HG03457 (cell line): Measurements from ENCODE around the gene SETD5.

Experiments used
- ATAC-seq: cut with Tn5 transposase; IDR thresholded peaks from one replicate; pipeline ENCODE4 v1.9.1; 2021; ENCODE audit warnings: moderate number of reproducible peaks; ENCODE audit not compliant: unreplicated experiment

SETD5 gene

GRCh38 chr3:9397332-9397905 lies at the start of gene SETD5:
Gene SETD5, plus strand, starts transcription at chr3:9397615. Its CDS starts 31,324 bp downstream, at chr3:9428939.
- peak; percentile 44 for ATAC-seq

- ATAC-seq: no peak
These were observed 49.5 kb upstream of the SETD5 start for GRCh38 chr3:9347887-9348286.

GRCh38 chr3:9349321-9350117 lies 47.9 kb upstream of the SETD5 start:
- no peak for ATAC-seq

GRCh38 chr3:9351709-9352126 lies 45.7 kb upstream of the SETD5 start:
- no peak for ATAC-seq

- no peak for ATAC-seq
These were observed 44.3 kb upstream of the SETD5 start for GRCh38 chr3:9352917-9353752.

- ATAC-seq: no peak
These were observed 35.6 kb upstream of the SETD5 start for GRCh38 chr3:9361691-9362388.

GRCh38 chr3:9362731-9363530 lies 34.5 kb upstream of the SETD5 start, which contains the start of gene THUMPD3:
Gene THUMPD3, plus strand, starts transcription at chr3:9363054. Its CDS starts 2,015 bp downstream, at chr3:9365069.
- ATAC-seq: peak; percentile 84

GRCh38 chr3:9369508-9369907 lies 27.9 kb upstream of the SETD5 start:
- ATAC-seq: no peak

- ATAC-seq: no peak
These were observed 23.9 kb upstream of the SETD5 start for GRCh38 chr3:9373465-9373864.

GRCh38 chr3:9377981-9378380 lies 19.4 kb upstream of the SETD5 start:
- no peak for ATAC-seq

GRCh38 chr3:9379327-9379726 lies 18.1 kb upstream of the SETD5 start:
- no peak for ATAC-seq

GRCh38 chr3:9380014-9380413 lies 17.4 kb upstream of the SETD5 start:
- ATAC-seq: no peak

GRCh38 chr3:9384141-9384828 lies 13.1 kb upstream of the SETD5 start:
- ATAC-seq: no peak

- no peak for ATAC-seq
These were observed 12.0 kb upstream of the SETD5 start for GRCh38 chr3:9385187-9386077.

GRCh38 chr3:9386078-9386459 lies 11.3 kb upstream of the SETD5 start:
- no peak for ATAC-seq

GRCh38 chr3:9386501-9387321 lies 10.7 kb upstream of the SETD5 start:
- no peak for ATAC-seq

- no peak for ATAC-seq
These were observed 10.1 kb upstream of the SETD5 start for GRCh38 chr3:9387322-9387655.

- ATAC-seq: no peak
These were observed 9.3 kb upstream of the SETD5 start for GRCh38 chr3:9388142-9388541.
